OCI-LY3 (cell line): Measurements from ENCODE around the gene CDH23.

Source experiments
- H2AFZ ChIP-seq: fragments of 200-600, 300-600 bp; shearing (Covaris generic); 2 replicates; pipeline ENCODE4 v1.6.0; 2014; ENCODE audit warnings: antibody characterized with exemption, low read depth, low read length
- H3K27ac ChIP-seq: fragments of 200-600, 300-600 bp; sonication (generic); 2 replicates; pipeline ENCODE4 v1.5.1; 2014; ENCODE audit warnings: mild to moderate bottlenecking, low read length, moderate library complexity, mixed read lengths
- H3K27me3 ChIP-seq: fragments of 200-600, 300-600 bp; sonication (generic); 2 replicates; pipeline ENCODE4 v1.6.1; 2014; ENCODE audit warnings: low read depth, low read length, mixed read lengths
- H3K36me3 ChIP-seq: fragments of 200-600, 300-600 bp; sonication (generic); replicated peaks from 2 replicates; pipeline ENCODE3; 2014; ENCODE audit warnings: low read depth, low read length, mixed read lengths
- H3K4me1 ChIP-seq: fragments of 300-600, 200-600 bp; sonication (generic); 2 replicates; pipeline ENCODE4 v1.6.1; 2014; ENCODE audit warnings: low read length, mixed read lengths
- H3K4me2 ChIP-seq: fragments of 200-600, 300-600 bp; sonication (generic); 2 replicates; pipeline ENCODE4 v1.6.1; 2014; ENCODE audit warnings: low read length, mixed read lengths
- H3K4me3 ChIP-seq: fragments of 300-600, 200-600 bp; sonication (generic); 2 replicates; pipeline ENCODE4 v1.5.1; 2014; ENCODE audit warnings: antibody characterized with exemption, mild to moderate bottlenecking, low read length, moderate library complexity
- H3K79me2 ChIP-seq: fragments of 300-600, 200-600 bp; shearing (Covaris generic); 2 replicates; pipeline ENCODE4 v1.6.1; 2014; ENCODE audit warnings: mild to moderate bottlenecking, low read length, mixed read lengths
- H3K9ac ChIP-seq: fragments of 300-600, 200-600 bp; shearing (Covaris generic); 2 replicates; pipeline ENCODE4 v1.6.0; 2014; ENCODE audit warnings: mild to moderate bottlenecking, low read length, moderate library complexity
- H3K9me3 ChIP-seq: fragments of 200-600, 300-600 bp; shearing (Covaris generic); 2 replicates; pipeline ENCODE4 v1.6.1; 2014; ENCODE audit warnings: low read length, mixed read lengths; ENCODE audit not compliant: insufficient read depth
- H4K20me1 ChIP-seq: fragments of 200-600, 300-600 bp; sonication (generic); 2 replicates; pipeline ENCODE4 v1.6.1; 2016; ENCODE audit warnings: low read length, mixed read lengths; ENCODE audit not compliant: insufficient read depth
- CTCF ChIP-seq: fragments of 200-600, 300-600 bp; sonication (generic); IDR thresholded peaks from 2 replicates; pipeline ENCODE4 v1.5.1; 2014; ENCODE audit warnings: antibody characterized with exemption, low read length, low read depth
- EZH2phosphoT487 ChIP-seq: fragments of 200-600 bp; shearing (Covaris generic); IDR thresholded peaks from 2 replicates; pipeline ENCODE4 v1.6.1; 2018; ENCODE audit warnings: antibody characterized with exemption, mixed run types, low read depth

CDH23 gene

GRCh38 chr10:71842856-71843686 lies 446.4 kb downstream of the CDH23 start:
- H3K27ac ChIP-seq: no peak overlapping the region
- peaks cover 70% of the 10 kb centered on the region for H4K20me1 ChIP-seq
- TF ChIP-seq EZH2phosphoT487 (no peak), CTCF (no peak)
- H3K27me3 ChIP-seq: peaks cover 37% of the 10 kb centered on the region
- H3K4me3 ChIP-seq: no peak overlapping the region
- H3K9ac ChIP-seq: no peak overlapping the region
- H3K79me2 ChIP-seq: peaks cover 22% of the 10 kb centered on the region
- no peak overlapping the region for H2AFZ ChIP-seq
- H3K4me1 ChIP-seq: peaks cover 7% of the 10 kb centered on the region
- no peaks in the 10 kb centered on the region for H3K9me3 ChIP-seq
- H3K36me3 ChIP-seq: no peaks in the 10 kb centered on the region
- no peak overlapping the region for H3K4me2 ChIP-seq

GRCh38 chr10:71844084-71844483 lies 447.4 kb downstream of the CDH23 start:
- Histone ChIP-seq H3K4me1 (peaks cover 7% of the 10 kb centered on the region), H3K36me3 (no peaks in the 10 kb centered on the region), H4K20me1 (peaks cover 70% of the 10 kb centered on the region), H3K27ac (no peak overlapping the region), H2AFZ (no peak overlapping the region), H3K4me2 (no peak overlapping the region), H3K27me3 (peaks cover 29% of the 10 kb centered on the region), H3K4me3 (no peak overlapping the region), H3K9me3 (no peaks in the 10 kb centered on the region), H3K9ac (no peak overlapping the region), H3K79me2 (peaks cover 26% of the 10 kb centered on the region)
- TF ChIP-seq EZH2phosphoT487 (no peak), CTCF (no peak)

GRCh38 chr10:71844695-71845094 lies 448.0 kb downstream of the CDH23 start:
- Histone ChIP-seq H3K9me3 (no peaks in the 10 kb centered on the region), H3K4me2 (no peak overlapping the region), H2AFZ (no peak overlapping the region), H4K20me1 (peaks cover 74% of the 10 kb centered on the region), H3K27ac (no peak overlapping the region), H3K4me3 (no peak overlapping the region), H3K79me2 (peaks cover 32% of the 10 kb centered on the region), H3K36me3 (no peaks in the 10 kb centered on the region), H3K9ac (no peak overlapping the region), H3K4me1 (peaks cover 7% of the 10 kb centered on the region), H3K27me3 (peaks cover 29% of the 10 kb centered on the region)
- TF ChIP-seq EZH2phosphoT487: no peak
- no peak for TF ChIP-seq CTCF

GRCh38 chr10:71845410-71846405 lies 449.0 kb downstream of the CDH23 start:
- TF ChIP-seq CTCF (no peak), EZH2phosphoT487 (no peak)
- Histone ChIP-seq H3K9me3 (no peaks in the 10 kb centered on the region), H4K20me1 (peaks cover 66% of the 10 kb centered on the region), H2AFZ (no peak overlapping the region), H3K4me1 (peaks cover 7% of the 10 kb centered on the region), H3K27ac (no peak overlapping the region), H3K9ac (no peak overlapping the region), H3K36me3 (no peaks in the 10 kb centered on the region), H3K79me2 (peaks cover 42% of the 10 kb centered on the region), H3K27me3 (peaks cover 19% of the 10 kb centered on the region), H3K4me3 (no peak overlapping the region), H3K4me2 (no peak overlapping the region)
